ENCODE measurements around the gene DGKB. TPM values are rescaled to one million over a fixed set of nuclear protein-coding genes. Genes with fewer than 3 reads are reported as not detected.

Gene DGKB
- total RNA-seq, 6 experiments from 2014 or later: 0.23 to 0.76 (median 0.61) TPM

DNA sequence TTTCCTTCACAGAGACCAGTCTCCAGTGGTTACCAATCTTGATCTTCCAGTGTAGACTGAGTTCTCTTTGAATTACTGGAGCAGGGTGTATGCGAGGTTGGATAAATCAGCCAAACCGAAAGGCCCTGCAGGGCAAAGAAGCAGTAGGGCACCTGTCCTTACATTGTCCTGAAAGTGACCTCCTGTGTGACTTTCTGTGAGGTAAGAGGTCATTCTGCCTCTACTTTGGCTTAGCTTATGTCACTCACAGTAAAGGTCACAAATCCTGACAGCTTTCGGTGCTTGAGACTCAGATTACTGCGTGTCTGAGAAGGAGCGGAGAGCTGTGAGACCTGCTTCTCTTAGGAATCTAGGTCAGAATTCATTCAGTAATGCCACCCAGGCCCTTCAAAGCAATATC lies 660.4 kb downstream of the DGKB start:
- no peak overlapping the region for H3K27ac Mint-ChIP-seq
- DNase-seq: no peak
- no peaks in the 10 kb centered on the region for H3K36me3 Mint-ChIP-seq (ENCODE audit: low read depth)
- H3K4me3 Mint-ChIP-seq: no peak overlapping the region
- H3K4me1 Mint-ChIP-seq (ENCODE audit: low read depth): 0 out of 2 replicates have a peak, but pooled peaks cover 6% of the 10 kb centered on the region
- no peaks in the 10 kb centered on the region for H3K9me3 Mint-ChIP-seq
- peaks cover 1% of the 10 kb centered on the region; the same call in 1 of the 2 replicates for H3K27me3 Mint-ChIP-seq (ENCODE audit: insufficient read depth)
- TF ChIP-seq, protein P1, sequence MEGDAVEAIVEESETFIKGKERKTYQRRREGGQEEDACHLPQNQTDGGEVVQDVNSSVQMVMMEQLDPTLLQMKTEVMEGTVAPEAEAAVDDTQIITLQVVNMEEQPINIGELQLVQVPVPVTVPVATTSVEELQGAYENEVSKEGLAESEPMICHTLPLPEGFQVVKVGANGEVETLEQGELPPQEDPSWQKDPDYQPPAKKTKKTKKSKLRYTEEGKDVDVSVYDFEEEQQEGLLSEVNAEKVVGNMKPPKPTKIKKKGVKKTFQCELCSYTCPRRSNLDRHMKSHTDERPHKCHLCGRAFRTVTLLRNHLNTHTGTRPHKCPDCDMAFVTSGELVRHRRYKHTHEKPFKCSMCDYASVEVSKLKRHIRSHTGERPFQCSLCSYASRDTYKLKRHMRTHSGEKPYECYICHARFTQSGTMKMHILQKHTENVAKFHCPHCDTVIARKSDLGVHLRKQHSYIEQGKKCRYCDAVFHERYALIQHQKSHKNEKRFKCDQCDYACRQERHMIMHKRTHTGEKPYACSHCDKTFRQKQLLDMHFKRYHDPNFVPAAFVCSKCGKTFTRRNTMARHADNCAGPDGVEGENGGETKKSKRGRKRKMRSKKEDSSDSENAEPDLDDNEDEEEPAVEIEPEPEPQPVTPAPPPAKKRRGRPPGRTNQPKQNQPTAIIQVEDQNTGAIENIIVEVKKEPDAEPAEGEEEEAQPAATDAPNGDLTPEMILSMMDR (IDR thresholded peaks at IDR 0.05): no peak

DNA sequence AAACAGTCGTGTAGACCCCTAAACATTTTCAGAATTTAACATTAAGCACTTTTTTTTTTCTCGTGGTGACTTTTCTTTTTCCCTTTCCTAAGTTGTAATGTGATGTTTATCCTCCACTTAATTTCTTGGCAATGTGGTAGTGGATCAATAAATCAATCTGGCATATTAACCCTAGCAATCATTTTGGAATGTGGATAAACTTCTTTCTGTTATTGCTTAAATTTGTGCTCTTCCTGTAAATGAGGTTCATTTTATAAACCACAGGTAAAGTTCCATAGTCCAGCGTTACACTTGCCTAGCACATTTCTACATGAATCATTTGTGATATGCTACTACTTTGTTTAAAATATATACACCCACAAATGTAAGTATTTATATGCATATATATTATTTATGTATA lies 665.7 kb downstream of the DGKB start:
- H3K36me3 Mint-ChIP-seq (ENCODE audit: low read depth): no peaks in the 10 kb centered on the region
- no peaks in the 10 kb centered on the region for H3K27me3 Mint-ChIP-seq (ENCODE audit: insufficient read depth)
- DNase-seq: no peak
- H3K4me3 Mint-ChIP-seq: no peak overlapping the region
- H3K27ac Mint-ChIP-seq: no peak overlapping the region
- TF ChIP-seq, protein P1 (IDR thresholded peaks at IDR 0.05): no peak
- H3K4me1 Mint-ChIP-seq (ENCODE audit: low read depth): peaks cover 19% of the 10 kb centered on the region
- no peaks in the 10 kb centered on the region for H3K9me3 Mint-ChIP-seq

DNA sequence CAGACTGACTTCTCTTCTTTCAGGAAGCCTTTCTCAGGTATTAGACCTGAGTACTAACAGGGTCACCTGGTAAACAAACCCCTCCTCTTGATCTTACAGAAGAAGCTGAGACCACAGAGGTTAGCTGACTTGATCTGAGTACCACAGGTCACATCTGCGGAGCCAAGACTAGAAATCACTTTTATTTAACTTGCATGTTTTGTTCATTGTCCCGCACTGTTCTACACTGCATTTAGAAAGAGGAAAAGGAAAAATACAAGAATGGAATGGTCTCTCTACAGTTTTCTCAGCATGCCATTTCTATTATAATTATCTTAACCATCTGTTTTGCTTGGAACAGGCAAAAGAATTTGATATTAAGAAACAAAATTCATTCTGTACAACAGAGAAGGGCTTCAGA lies 667.5 kb downstream of the DGKB start:
- H3K36me3 Mint-ChIP-seq (ENCODE audit: low read depth): no peaks in the 10 kb centered on the region
- TF ChIP-seq, protein P1 (IDR thresholded peaks at IDR 0.05): no peak
- H3K4me1 Mint-ChIP-seq (ENCODE audit: low read depth): peaks cover 19% of the 10 kb centered on the region
- no peak overlapping the region for H3K4me3 Mint-ChIP-seq
- no peaks in the 10 kb centered on the region for H3K27me3 Mint-ChIP-seq (ENCODE audit: insufficient read depth)
- DNase-seq: no peak
- no peak overlapping the region for H3K27ac Mint-ChIP-seq
- H3K9me3 Mint-ChIP-seq: no peaks in the 10 kb centered on the region

DNA sequence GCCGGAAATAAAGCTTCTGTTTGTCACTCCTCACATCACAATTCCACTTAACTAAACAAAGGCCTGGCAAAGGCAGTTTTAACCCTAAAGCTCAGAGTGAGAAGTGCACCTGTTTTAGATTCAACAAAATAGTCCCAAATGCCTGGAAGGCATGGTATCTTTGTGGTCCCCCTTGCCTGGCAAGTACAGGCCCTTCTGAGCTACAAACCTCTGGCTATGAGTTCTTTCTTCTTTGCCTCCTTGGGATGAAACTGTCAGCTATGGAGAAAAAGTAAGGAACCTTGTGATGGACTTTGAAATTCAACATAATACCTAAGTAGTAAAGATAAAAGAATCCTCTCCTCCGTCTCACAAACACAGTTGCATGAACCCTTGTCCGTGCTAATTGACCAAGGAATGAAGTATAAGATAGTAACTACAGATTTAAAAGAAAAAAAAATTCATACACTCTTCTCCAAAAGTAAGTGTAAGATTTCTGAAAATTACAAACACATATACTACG lies 668.6 kb downstream of the DGKB start:
- Mint-ChIP-seq H3K27ac (no peak overlapping the region), H3K4me1 (ENCODE audit: low read depth) (peaks cover 19% of the 10 kb centered on the region), H3K4me3 (no peak overlapping the region; the same call in 1 of the 2 replicates), H3K36me3 (ENCODE audit: low read depth) (no peaks in the 10 kb centered on the region), H3K27me3 (ENCODE audit: insufficient read depth) (no peaks in the 10 kb centered on the region), H3K9me3 (no peaks in the 10 kb centered on the region)
- DNase-seq: no peak
- TF ChIP-seq, protein P1 (IDR thresholded peaks at IDR 0.05): no peak

- Mint-ChIP-seq H3K9me3 (no peaks in the 10 kb centered on the region), H3K36me3 (ENCODE audit: low read depth) (no peaks in the 10 kb centered on the region), H3K4me1 (ENCODE audit: low read depth) (peaks cover 19% of the 10 kb centered on the region), H3K27ac (peak overlapping the region; percentile 17), H3K4me3 (peak overlapping the region; percentile 41; the same call in 1 of the 2 replicates), H3K27me3 (ENCODE audit: insufficient read depth) (no peaks in the 10 kb centered on the region)
- DNase-seq: peak; percentile 9
- TF ChIP-seq, protein P1 (IDR thresholded peaks at IDR 0.05): no peak
Observed at GRCh38 chr7:14233076-14233867, 669.3 kb downstream of the DGKB start.
